Keratinocyte (primary cell): ENCODE data around the gene NRG4. TPM values are rescaled to one million over a fixed set of nuclear protein-coding genes. Genes with fewer than 3 reads are reported as not detected.

Experiments used
- DNase-seq: peaks from one replicate; pipeline ENCODE4 v3.0.0-alpha.2; 2011; ENCODE audit warnings: low read depth, missing footprints, low spot score
- FAIRE-seq: peaks from 2 replicates; lab custom pipeline; 2011; peaks lifted over from hg19 to GRCh38; lab: Jason Lieb, UNC
- H2AFZ ChIP-seq: 2 replicates; pipeline ENCODE4 v1.6.0; 2012; ENCODE audit warnings: low read length, control low read depth, inconsistent platforms; ENCODE audit not compliant: control insufficient read depth
- H3K27ac ChIP-seq: 2 replicates; pipeline ENCODE4 v1.5.1; 2011; ENCODE audit warnings: low read length; ENCODE audit not compliant: control insufficient read depth, insufficient read depth
- H3K27me3 ChIP-seq: 3 replicates; pipeline ENCODE4 v1.6.0; 2011; ENCODE audit warnings: low read length; ENCODE audit not compliant: control insufficient read depth, insufficient read depth; ENCODE audit errors: extremely low read depth
- H3K36me3 ChIP-seq, 2 experiments: 2 replicates in 1 of 2; 3 replicates in 1 of 2; pipeline ENCODE4 v1.5.1; 2011; ENCODE audit warnings: low read length in 2 of 2, mild to moderate bottlenecking in 1 of 2; ENCODE audit not compliant: control insufficient read depth in 2 of 2, insufficient read depth in 2 of 2; ENCODE audit errors: extremely low read depth in 1 of 2
- H3K4me1 ChIP-seq: 3 replicates; pipeline ENCODE4 v1.5.1; 2011; ENCODE audit warnings: low read length; ENCODE audit not compliant: control insufficient read depth, insufficient read depth; ENCODE audit errors: extremely low read depth
- H3K4me2 ChIP-seq: 3 replicates; pipeline ENCODE4 v1.6.0; 2011; ENCODE audit warnings: low read depth, low read length; ENCODE audit not compliant: control insufficient read depth, insufficient read depth; ENCODE audit errors: extremely low read depth
- H3K4me3 ChIP-seq, 3 experiments: fragments of 200-600 bp in 1 of 3; sonication (generic) in 1 of 3; 2 replicates in 2 of 3; 3 replicates in 1 of 3; pipeline ENCODE4 v1.5.1; 2011 to 2016; ENCODE audit warnings: low read length in 3 of 3, mild to moderate bottlenecking in 3 of 3, control low read depth in 2 of 3, inconsistent platforms in 1 of 3, low read depth in 1 of 3, mixed read lengths in 1 of 3, mixed run types in 1 of 3, moderate library complexity in 1 of 3; ENCODE audit not compliant: control insufficient read depth in 2 of 3, insufficient read depth in 2 of 3; ENCODE audit errors: extremely low read depth in 1 of 3
- H3K79me2 ChIP-seq: 2 replicates; pipeline ENCODE4 v1.6.0; 2012; ENCODE audit warnings: low read length; ENCODE audit not compliant: control insufficient read depth, insufficient read depth
- H3K9ac ChIP-seq: 3 replicates; pipeline ENCODE4 v1.6.0; 2011; ENCODE audit warnings: low read length; ENCODE audit not compliant: control insufficient read depth, insufficient read depth; ENCODE audit errors: extremely low read depth
- H3K9me1 ChIP-seq: 3 replicates; pipeline ENCODE4 v1.6.0; 2011; ENCODE audit warnings: low read length; ENCODE audit not compliant: control insufficient read depth, insufficient read depth; ENCODE audit errors: extremely low read depth
- H3K9me3 ChIP-seq: 2 replicates; pipeline ENCODE4 v1.5.1; 2012; ENCODE audit warnings: low read depth, low read length; ENCODE audit not compliant: control insufficient read depth
- H4K20me1 ChIP-seq: 3 replicates; pipeline ENCODE4 v1.6.0; 2011; ENCODE audit warnings: low read length; ENCODE audit not compliant: control insufficient read depth, insufficient read depth; ENCODE audit errors: extremely low read depth
- EZH2 ChIP-seq: IDR thresholded peaks from one replicate; pipeline ENCODE4 v1.6.1; 2012; ENCODE audit warnings: inconsistent platforms, mild to moderate bottlenecking, low read length, moderate library complexity
- dilution Hi-C: fragments of 300-500 bp; cut with MboI; formaldehyde crosslinking; loops from one replicate; pipeline ENCODE4 v1.7.0; 2020; ENCODE audit warnings: low sequenced_read_pairs; ENCODE audit not compliant: extremely low pct_ligation_motif_present
- polyA plus RNA-seq, 5 experiments: library from polyadenylated mRNA; depleted of rRNA in 3 of 5; stranded (reverse) in 3 of 5; stranded (forward) in 1 of 5; unstranded in 1 of 5; fragments of >200 nt; gene quantifications; 1 replicate in 1 of 5; 2 replicates in 3 of 5; 3 replicates in 1 of 5; pipeline versions ENCODE4 v1.2.1 to v1.2.3, GENCODE V29; 2011 to 2012; ENCODE audit warnings: missing spikeins in 2 of 5, low read depth in 1 of 5, low replicate concordance in 1 of 5
- TF ChIP-seq, protein P1 (sequence below), 3 experiments: IDR thresholded peaks in 1 of 3; conservative IDR thresholded peaks in 1 of 3; optimal IDR thresholded peaks in 1 of 3; 2 replicates in 2 of 3; 3 replicates in 1 of 3; pipeline versions ENCODE3 to v1.5.1; 2011; ENCODE audit warnings: low read length in 3 of 3, mild to moderate bottlenecking in 3 of 3, moderate library complexity in 2 of 3, control low read depth in 1 of 3, inconsistent platforms in 1 of 3; ENCODE audit not compliant: insufficient read depth in 2 of 3; ENCODE audit errors: extremely low read depth in 1 of 3

The NRG4 gene
- polyA plus RNA-seq, 1 donor (not counting 4 experiments of a cell fraction or from before 2014, with no cell fraction given) = 0.96 TPM

DNA sequence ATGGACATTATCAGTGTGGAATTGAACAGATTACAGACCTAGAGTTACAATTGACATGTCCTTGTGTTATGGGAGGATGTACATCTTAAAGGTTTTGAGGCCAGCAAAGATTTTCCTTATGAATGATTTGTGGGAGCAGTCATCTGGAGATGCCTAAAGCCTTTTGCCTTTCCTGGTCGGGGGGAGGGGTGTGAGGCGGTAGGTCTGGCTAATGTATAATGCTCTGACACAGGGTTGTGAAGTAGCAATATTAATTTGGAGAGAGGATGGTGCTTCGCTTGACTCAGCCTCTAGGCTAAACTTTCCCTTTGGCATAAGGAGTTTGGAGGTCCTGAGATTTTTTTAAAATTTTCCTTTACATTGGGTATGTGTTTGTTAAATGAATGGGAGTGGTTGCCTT is 85.3 kb downstream of the NRG4 start:
- Histone ChIP-seq H3K9ac (no peak overlapping the region), H2AFZ (no peak overlapping the region), H3K79me2 (peaks cover 66% of the 10 kb centered on the region), H3K9me1 (peaks cover 15% of the 10 kb centered on the region), H3K27me3 (no peaks in the 10 kb centered on the region), H3K4me1 (peaks cover 27% of the 10 kb centered on the region), H3K36me3 (peaks cover 4 to 26% of the 10 kb centered on the region in 2 experiments), H4K20me1 (peaks cover 7% of the 10 kb centered on the region), H3K4me2 (no peak overlapping the region), H3K9me3 (no peaks in the 10 kb centered on the region), H3K27ac (no peak overlapping the region), H3K4me3 (no peak overlapping the region)
- TF ChIP-seq EZH2 = no peak
- TF ChIP-seq, protein P1, sequence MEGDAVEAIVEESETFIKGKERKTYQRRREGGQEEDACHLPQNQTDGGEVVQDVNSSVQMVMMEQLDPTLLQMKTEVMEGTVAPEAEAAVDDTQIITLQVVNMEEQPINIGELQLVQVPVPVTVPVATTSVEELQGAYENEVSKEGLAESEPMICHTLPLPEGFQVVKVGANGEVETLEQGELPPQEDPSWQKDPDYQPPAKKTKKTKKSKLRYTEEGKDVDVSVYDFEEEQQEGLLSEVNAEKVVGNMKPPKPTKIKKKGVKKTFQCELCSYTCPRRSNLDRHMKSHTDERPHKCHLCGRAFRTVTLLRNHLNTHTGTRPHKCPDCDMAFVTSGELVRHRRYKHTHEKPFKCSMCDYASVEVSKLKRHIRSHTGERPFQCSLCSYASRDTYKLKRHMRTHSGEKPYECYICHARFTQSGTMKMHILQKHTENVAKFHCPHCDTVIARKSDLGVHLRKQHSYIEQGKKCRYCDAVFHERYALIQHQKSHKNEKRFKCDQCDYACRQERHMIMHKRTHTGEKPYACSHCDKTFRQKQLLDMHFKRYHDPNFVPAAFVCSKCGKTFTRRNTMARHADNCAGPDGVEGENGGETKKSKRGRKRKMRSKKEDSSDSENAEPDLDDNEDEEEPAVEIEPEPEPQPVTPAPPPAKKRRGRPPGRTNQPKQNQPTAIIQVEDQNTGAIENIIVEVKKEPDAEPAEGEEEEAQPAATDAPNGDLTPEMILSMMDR (optimal IDR thresholded peaks at IDR 0.05 in 1 of 3, IDR thresholded peaks at IDR 0.05 in 1 of 3, conservative IDR thresholded peaks at IDR 0.05 in 1 of 3; ENCODE audit: extremely low read depth in 1 of 3, insufficient read depth in 2 of 3, low read length in 3 of 3) = no peak
- FAIRE-seq (no peak), DNase-seq (no peak)
- dilution Hi-C loops = no loop called here

DNA sequence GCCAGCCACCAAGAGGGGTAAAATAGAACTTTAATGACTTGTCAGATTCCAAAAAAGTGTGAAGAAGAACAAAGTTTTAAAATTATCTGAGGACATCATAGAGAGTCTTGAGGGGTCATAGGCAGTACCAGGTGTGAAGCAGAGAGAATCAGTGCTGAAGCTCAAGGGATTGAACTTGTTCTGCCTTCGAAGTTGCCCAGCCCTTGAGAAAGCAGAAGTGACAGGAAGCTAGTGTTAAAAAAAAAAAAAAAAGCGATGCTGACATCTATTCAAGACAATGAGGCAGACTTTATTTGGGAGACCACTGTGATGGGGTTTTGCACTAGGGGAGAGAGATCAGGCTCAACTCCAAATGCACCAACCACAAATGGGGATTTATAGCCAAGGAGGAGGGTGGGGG is 86.8 kb downstream of the NRG4 start:
- DNase-seq = no peak
- FAIRE-seq = no peak
- no peaks in the 10 kb centered on the region for H3K9me3 ChIP-seq
- H3K9ac ChIP-seq = no peak overlapping the region
- H3K27me3 ChIP-seq = no peaks in the 10 kb centered on the region
- H2AFZ ChIP-seq = no peak overlapping the region
- H3K4me2 ChIP-seq = no peak overlapping the region
- H3K27ac ChIP-seq = no peak overlapping the region
- peaks cover 15% of the 10 kb centered on the region for H3K9me1 ChIP-seq
- TF ChIP-seq, protein P1 (optimal IDR thresholded peaks at IDR 0.05 in 1 of 3, IDR thresholded peaks at IDR 0.05 in 1 of 3, conservative IDR thresholded peaks at IDR 0.05 in 1 of 3; ENCODE audit: extremely low read depth in 1 of 3, insufficient read depth in 2 of 3, low read length in 3 of 3) = no peak
- TF ChIP-seq EZH2 = no peak
- peaks cover 28% of the 10 kb centered on the region for H3K4me1 ChIP-seq
- H3K79me2 ChIP-seq = peaks cover 66% of the 10 kb centered on the region
- peaks cover 0 to 33% of the 10 kb centered on the region in 2 experiments for H3K36me3 ChIP-seq
- H4K20me1 ChIP-seq = peaks cover 7% of the 10 kb centered on the region
- no peak overlapping the region for H3K4me3 ChIP-seq
- dilution Hi-C loops = no loop called here
